A549 (cell line): Measurements from ENCODE around the gene CYB561D2. TPM values are rescaled to one million over a fixed set of nuclear protein-coding genes. Genes with fewer than 3 reads are reported as not detected.
A peak's percentile ranks its signal among the peaks of the same experiment; 100 is the strongest.

Source experiments
- ATAC-seq, 2 experiments: fragments of 200-7000 bp in 1 of 2; fragments of >200 bp in 1 of 2; cut with Nextera tagmentation in 1 of 2; cut with Tn5 transposase in 1 of 2; 3 replicates each; pipeline versions ENCODE4 v1.8.0 to v1.9.1; 2018 to 2020; ENCODE audit warnings: mild to moderate bottlenecking in 1 of 2, moderate library complexity in 1 of 2
- CTCF ChIA-PET: fragments of 300-600 bp; sonication (Branson Sonifier 250); formaldehyde crosslinking; extraction: SDS; loops from one replicate; lab custom pipeline; 2021; ENCODE audit warnings: antibody characterized with exemption, inconsistent platforms; lab: Yijun Ruan, JAX
- POLR2A ChIA-PET: fragments of 350-600 bp; formaldehyde crosslinking; extraction: SDS; loops from one replicate; lab custom pipeline; 2021; ENCODE audit warnings: antibody characterized with exemption, inconsistent platforms; lab: Yijun Ruan, JAX
- DNase-seq, 2 experiments: peaks; one replicate each; pipeline versions ENCODE4 v3.0.0 to v3.0.0-alpha.2; 2011 to 2016; ENCODE audit warnings: low read depth in 1 of 2, low spot score in 1 of 2
- FAIRE-seq: peaks from 2 replicates; lab custom pipeline; 2011; peaks lifted over from hg19 to GRCh38; lab: Jason Lieb, UNC
- H3K27ac ChIP-seq, 2 experiments: fragments of >200 bp; sonication (Bioruptor Twin); formaldehyde crosslinking; 3 replicates each; pipeline ENCODE4 v1.5.1; 2016 to 2017
- H3K4me1 ChIP-seq: fragments of >200 bp; sonication (Bioruptor Twin); formaldehyde crosslinking; 3 replicates; pipeline ENCODE4 v1.6.1; 2016
- H3K4me2 ChIP-seq: fragments of >200 bp; sonication (Bioruptor Twin); formaldehyde crosslinking; 3 replicates; pipeline ENCODE4 v1.6.1; 2016
- H3K4me3 ChIP-seq: fragments of >200 bp; sonication (Bioruptor Twin); formaldehyde crosslinking; 3 replicates; pipeline ENCODE4 v1.5.1; 2016
- H3K9me3 ChIP-seq: fragments of >200 bp; sonication (Bioruptor Twin); formaldehyde crosslinking; 3 replicates; pipeline ENCODE4 v1.6.1; 2016
- BHLHE40 ChIP-seq: IDR thresholded peaks from 2 replicates; pipeline ENCODE4 v1.6.1; 2012; ENCODE audit warnings: low read depth, low read length, inconsistent platforms
- CBX2 ChIP-seq: fragments of 200-600 bp; sonication (generic); IDR thresholded peaks from 2 replicates; pipeline ENCODE4 v1.6.1; 2016; ENCODE audit warnings: low read depth, mild to moderate bottlenecking, borderline replicate concordance
- CBX8 ChIP-seq: fragments of 200-600 bp; sonication (generic); IDR thresholded peaks from 2 replicates; pipeline ENCODE4 v1.6.1; 2016
- CHD2 ChIP-seq: fragments of 150-350 bp; IDR thresholded peaks from 2 replicates; pipeline ENCODE4 v1.6.1; 2014; ENCODE audit warnings: low read length; ENCODE audit not compliant: partially characterized antibody
- CHD4 ChIP-seq: fragments of 200-600 bp; sonication (generic); IDR thresholded peaks from 2 replicates; pipeline ENCODE4 v1.6.1; 2016; ENCODE audit warnings: antibody characterized with exemption, mild to moderate bottlenecking, borderline replicate concordance
- CTCF ChIP-seq: fragments of >200 bp; sonication (Bioruptor Twin); formaldehyde crosslinking; IDR thresholded peaks from 3 replicates; pipeline ENCODE4 v1.5.1; 2016
- ESRRA ChIP-seq: fragments of 150-350 bp; IDR thresholded peaks from 2 replicates; pipeline ENCODE4 v1.6.1; 2014; ENCODE audit warnings: mild to moderate bottlenecking, low read length, borderline replicate concordance
- GATA3 ChIP-seq: IDR thresholded peaks from 2 replicates; pipeline ENCODE4 v1.6.1; 2012; ENCODE audit warnings: borderline replicate concordance
- HES2 ChIP-seq: fragments of >200 bp; sonication (Bioruptor Twin); formaldehyde crosslinking; IDR thresholded peaks from 2 replicates; pipeline ENCODE4 v1.6.1; 2016
- JUNB ChIP-seq: fragments of >200 bp; sonication (Bioruptor Twin); formaldehyde crosslinking; IDR thresholded peaks from 2 replicates; pipeline ENCODE4 v1.6.1; 2016
- KDM1A ChIP-seq: fragments of 200-600 bp; sonication (generic); IDR thresholded peaks from 2 replicates; pipeline ENCODE4 v1.6.1; 2016; ENCODE audit warnings: low read depth, mild to moderate bottlenecking
- MAFK ChIP-seq: fragments of 450-650 bp; IDR thresholded peaks from 2 replicates; pipeline ENCODE4 v1.6.1; 2014; ENCODE audit not compliant: partially characterized antibody
- MYC ChIP-seq: IDR thresholded peaks from 2 replicates; pipeline ENCODE4 v1.6.1; 2012; ENCODE audit warnings: mild to moderate bottlenecking, inconsistent platforms, low read length, improper control_type of control experiment, borderline replicate concordance
- NPAS2 ChIP-seq: fragments of 250-450 bp; sonication (Bioruptor Pico); IDR thresholded peaks from 2 replicates; pipeline ENCODE4 v1.8.0; 2022; ENCODE audit warnings: mild to moderate bottlenecking, moderate library complexity, borderline replicate concordance
- RAD21 ChIP-seq, 2 experiments: fragments of >200 bp in 1 of 2; sonication (Bioruptor Twin) in 1 of 2; formaldehyde crosslinking in 1 of 2; IDR thresholded peaks in 1 of 2; conservative IDR thresholded peaks in 1 of 2; 2 replicates in 1 of 2; 3 replicates in 1 of 2; pipeline ENCODE4 v1.6.1; 2012 to 2018; ENCODE audit warnings: inconsistent platforms in 1 of 2
- ZC3H11A ChIP-seq: fragments of 450-650 bp; IDR thresholded peaks from 2 replicates; pipeline ENCODE4 v1.6.1; 2014; ENCODE audit warnings: antibody characterized with exemption, mild to moderate bottlenecking
- WGBS: methylation state at CpG from one replicate; pipeline ENCODE4 v1.1.6; 2017; ENCODE audit errors: missing lambda C conversion rate; 5-methylcytosine and 5-hydroxymethylcytosine counted together
- polyA plus RNA-seq, 4 experiments: library from polyadenylated mRNA; depleted of rRNA in 3 of 4; stranded (reverse); fragments of >200 nt; fragmentation: RNase III in 1 of 4; extraction: RNeasy Plus Mini Kit Qiagen cat#74134 plus additional on column Dnase treatment in 1 of 4; gene quantifications; 2 replicates in 3 of 4; 3 replicates in 1 of 4; pipeline ENCODE4 v1.2.3, GENCODE V29; 2011 to 2017
- TF ChIP-seq, protein P1 (sequence below): fragments of >200 bp; sonication (Bioruptor Twin); formaldehyde crosslinking; IDR thresholded peaks from 3 replicates; pipeline ENCODE4 v1.6.1; 2016
- TF ChIP-seq, protein P2 (sequence below): IDR thresholded peaks from 2 replicates; pipeline ENCODE4 v1.6.1; 2012
- TF ChIP-seq, protein P3 (sequence below): fragments of 200-600 bp; sonication (generic); IDR thresholded peaks from 2 replicates; pipeline ENCODE4 v1.6.1; 2016; ENCODE audit warnings: antibody characterized with exemption, mild to moderate bottlenecking, moderate library complexity

CYB561D2 gene
- polyA plus RNA-seq, 2 of the 4 experiments (the other 2 are of a cell fraction), result 14.4 to 17.7 TPM

GRCh38 chr3:50369012-50369670 is 18.5 kb downstream of the CYB561D2 start (continued):
- no peak for TF ChIP-seq GATA3

DNA sequence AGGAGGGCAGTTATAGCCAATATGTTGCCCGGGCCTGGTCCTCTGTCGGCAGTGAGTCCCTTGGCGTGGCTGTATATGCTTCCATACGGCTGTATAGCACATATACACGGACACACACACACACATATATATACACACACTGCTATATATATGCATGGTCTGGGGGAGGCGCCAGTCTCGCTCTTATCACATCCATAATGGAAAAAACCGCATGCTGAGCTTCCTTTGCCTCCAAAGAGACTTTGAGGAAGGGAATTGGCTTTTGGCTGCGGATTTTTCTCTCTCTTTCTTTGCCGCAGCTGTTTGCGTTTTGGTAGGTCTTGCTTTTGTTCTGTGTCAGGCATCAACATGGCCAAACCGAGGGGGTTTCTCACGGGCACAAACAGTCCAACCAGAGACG is 19.9 kb downstream of the CYB561D2 start:
- ATAC-seq (peak in 1 of 2 experiments; percentile 52; a peak in 3 of 6 replicates), FAIRE-seq (no peak)

GRCh38 chr3:50371133-50371685 is 20.5 kb downstream of the CYB561D2 start:
- Histone ChIP-seq H3K4me2 (no peak overlapping the region), H3K4me3 (no peak overlapping the region), H3K4me1 (peaks cover 9% of the 10 kb centered on the region; the same call in 2 of the 3 replicates), H3K9me3 (no peaks in the 10 kb centered on the region), H3K27ac (no peak overlapping the region)
- FAIRE-seq, result no peak
- WGBS, result 100% methylated on average over 2 of the region's 3 CpGs
- DNase-seq, result no peak
- CTCF ChIA-PET, result interaction anchor here (0.7 to 1.5 kb wide), 6 partner anchors 20 to 180 kb away, joined by 3 to 4 read pairs (median 3); no protein-coding TSS in a partner anchor
- POLR2A ChIA-PET, result no interaction called here
- no peak for ATAC-seq
- TF ChIP-seq HES2, result no peak
- TF ChIP-seq JUNB, result no peak
- no peak for TF ChIP-seq KDM1A
- TF ChIP-seq, protein P1, sequence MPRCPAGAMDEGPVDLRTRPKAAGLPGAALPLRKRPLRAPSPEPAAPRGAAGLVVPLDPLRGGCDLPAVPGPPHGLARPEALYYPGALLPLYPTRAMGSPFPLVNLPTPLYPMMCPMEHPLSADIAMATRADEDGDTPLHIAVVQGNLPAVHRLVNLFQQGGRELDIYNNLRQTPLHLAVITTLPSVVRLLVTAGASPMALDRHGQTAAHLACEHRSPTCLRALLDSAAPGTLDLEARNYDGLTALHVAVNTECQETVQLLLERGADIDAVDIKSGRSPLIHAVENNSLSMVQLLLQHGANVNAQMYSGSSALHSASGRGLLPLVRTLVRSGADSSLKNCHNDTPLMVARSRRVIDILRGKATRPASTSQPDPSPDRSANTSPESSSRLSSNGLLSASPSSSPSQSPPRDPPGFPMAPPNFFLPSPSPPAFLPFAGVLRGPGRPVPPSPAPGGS, result no peak
- no peak for TF ChIP-seq NPAS2 (CRISPR knock-in tag)
- TF ChIP-seq CHD2, result no peak
- no peak for TF ChIP-seq CBX2
- TF ChIP-seq MYC, result no peak
- no peak for TF ChIP-seq ZC3H11A
- TF ChIP-seq, protein P2, sequence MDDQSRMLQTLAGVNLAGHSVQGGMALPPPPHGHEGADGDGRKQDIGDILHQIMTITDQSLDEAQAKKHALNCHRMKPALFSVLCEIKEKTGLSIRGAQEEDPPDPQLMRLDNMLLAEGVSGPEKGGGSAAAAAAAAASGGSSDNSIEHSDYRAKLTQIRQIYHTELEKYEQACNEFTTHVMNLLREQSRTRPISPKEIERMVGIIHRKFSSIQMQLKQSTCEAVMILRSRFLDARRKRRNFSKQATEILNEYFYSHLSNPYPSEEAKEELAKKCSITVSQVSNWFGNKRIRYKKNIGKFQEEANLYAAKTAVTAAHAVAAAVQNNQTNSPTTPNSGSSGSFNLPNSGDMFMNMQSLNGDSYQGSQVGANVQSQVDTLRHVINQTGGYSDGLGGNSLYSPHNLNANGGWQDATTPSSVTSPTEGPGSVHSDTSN, result no peak
- TF ChIP-seq MAFK, result no peak
- no peak for TF ChIP-seq BHLHE40
- TF ChIP-seq ESRRA, result no peak
- TF ChIP-seq, protein P3, sequence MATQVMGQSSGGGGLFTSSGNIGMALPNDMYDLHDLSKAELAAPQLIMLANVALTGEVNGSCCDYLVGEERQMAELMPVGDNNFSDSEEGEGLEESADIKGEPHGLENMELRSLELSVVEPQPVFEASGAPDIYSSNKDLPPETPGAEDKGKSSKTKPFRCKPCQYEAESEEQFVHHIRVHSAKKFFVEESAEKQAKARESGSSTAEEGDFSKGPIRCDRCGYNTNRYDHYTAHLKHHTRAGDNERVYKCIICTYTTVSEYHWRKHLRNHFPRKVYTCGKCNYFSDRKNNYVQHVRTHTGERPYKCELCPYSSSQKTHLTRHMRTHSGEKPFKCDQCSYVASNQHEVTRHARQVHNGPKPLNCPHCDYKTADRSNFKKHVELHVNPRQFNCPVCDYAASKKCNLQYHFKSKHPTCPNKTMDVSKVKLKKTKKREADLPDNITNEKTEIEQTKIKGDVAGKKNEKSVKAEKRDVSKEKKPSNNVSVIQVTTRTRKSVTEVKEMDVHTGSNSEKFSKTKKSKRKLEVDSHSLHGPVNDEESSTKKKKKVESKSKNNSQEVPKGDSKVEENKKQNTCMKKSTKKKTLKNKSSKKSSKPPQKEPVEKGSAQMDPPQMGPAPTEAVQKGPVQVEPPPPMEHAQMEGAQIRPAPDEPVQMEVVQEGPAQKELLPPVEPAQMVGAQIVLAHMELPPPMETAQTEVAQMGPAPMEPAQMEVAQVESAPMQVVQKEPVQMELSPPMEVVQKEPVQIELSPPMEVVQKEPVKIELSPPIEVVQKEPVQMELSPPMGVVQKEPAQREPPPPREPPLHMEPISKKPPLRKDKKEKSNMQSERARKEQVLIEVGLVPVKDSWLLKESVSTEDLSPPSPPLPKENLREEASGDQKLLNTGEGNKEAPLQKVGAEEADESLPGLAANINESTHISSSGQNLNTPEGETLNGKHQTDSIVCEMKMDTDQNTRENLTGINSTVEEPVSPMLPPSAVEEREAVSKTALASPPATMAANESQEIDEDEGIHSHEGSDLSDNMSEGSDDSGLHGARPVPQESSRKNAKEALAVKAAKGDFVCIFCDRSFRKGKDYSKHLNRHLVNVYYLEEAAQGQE, result no peak
- TF ChIP-seq CTCF, result no peak
- no peak for TF ChIP-seq CHD4
- TF ChIP-seq CBX8, result no peak
- no peak for TF ChIP-seq GATA3

More for the DNA sequence above, 19.9 kb downstream of the CYB561D2 start:
- WGBS, result 36% methylated on average over 11 of the region's 14 CpGs
- H3K27ac ChIP-seq, result no peak overlapping the region
- H3K9me3 ChIP-seq, result no peaks in the 10 kb centered on the region
- H3K4me2 ChIP-seq, result no peak overlapping the region
- CTCF ChIA-PET, result interaction anchor here (1.0 to 1.5 kb wide), 5 partner anchors 65 to 181 kb away, joined by 3 to 4 read pairs (median 3); no protein-coding TSS in a partner anchor
- no peak for TF ChIP-seq ZC3H11A
- peak in 1 of 2 experiments; percentile 34; a peak in 1 of 5 replicates for TF ChIP-seq RAD21 (conservative IDR thresholded peaks at IDR 0.05 in 1 of 2, IDR thresholded peaks at IDR 0.05 in 1 of 2)
- DNase-seq, result peak in 1 of 2 experiments; percentile 45
- H3K4me1 ChIP-seq, result peaks cover 9% of the 10 kb centered on the region; the same call in 2 of the 3 replicates
- H3K4me3 ChIP-seq, result no peak overlapping the region
- POLR2A ChIA-PET, result no interaction called here
